Endothelial cell of umbilical vein (primary cell): ENCODE data around the gene LDLRAD3.

Source experiments
- EZH2 ChIP-seq: IDR thresholded peaks from 2 replicates; pipeline ENCODE4 v1.6.1; 2012; ENCODE audit warnings: borderline replicate concordance, low read depth, mild to moderate bottlenecking, moderate library complexity, low read length, inconsistent platforms; ENCODE audit not compliant: severe bottlenecking
- TF ChIP-seq, protein P1 (sequence below), 2 donors: IDR thresholded peaks; 1 replicate in 1 of 2; 2 replicates in 1 of 2; pipeline ENCODE4 v1.5.1; 2011; ENCODE audit warnings: low read length in 2 of 2, mild to moderate bottlenecking in 2 of 2, moderate library complexity in 2 of 2, control low read depth in 1 of 2, inconsistent platforms in 1 of 2, low read depth in 1 of 2; ENCODE audit not compliant: insufficient read depth in 1 of 2; ENCODE audit errors: extremely low read depth in 1 of 2

DNA sequence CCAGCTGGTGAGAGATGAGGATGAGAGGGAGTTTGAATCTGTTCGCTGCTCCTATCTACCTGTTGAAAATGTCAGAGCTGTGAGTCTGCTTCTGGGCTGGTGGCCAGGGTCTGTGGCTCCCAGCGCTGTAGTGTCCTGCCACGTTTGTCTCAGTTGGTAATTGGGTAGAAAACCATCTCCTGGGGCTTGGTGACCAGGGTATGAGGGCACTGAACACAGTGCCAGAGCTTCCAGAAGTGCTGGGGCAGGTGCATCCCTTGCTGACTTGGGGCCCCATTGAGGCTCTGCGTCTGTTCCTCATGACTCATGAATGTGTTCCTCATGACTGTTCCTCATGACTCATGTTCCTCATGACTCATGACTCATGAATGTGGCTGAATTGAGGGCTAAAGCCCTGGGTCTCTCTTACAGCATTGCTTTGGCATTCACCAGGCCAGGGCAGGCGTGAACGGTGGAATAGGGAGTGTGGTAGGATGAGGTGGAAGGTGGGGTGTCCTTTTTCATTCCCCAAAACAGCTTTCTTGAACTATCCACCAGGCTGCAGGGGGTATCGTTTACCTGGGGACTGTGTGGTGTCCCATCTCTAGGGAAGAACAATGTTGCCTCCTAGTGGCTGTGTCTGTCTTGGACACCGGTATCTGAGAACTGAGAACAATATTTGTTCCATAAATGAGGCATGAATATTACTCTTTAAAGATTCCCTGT, 205.8 kb downstream of the LDLRAD3 start:
- TF ChIP-seq, protein P1, sequence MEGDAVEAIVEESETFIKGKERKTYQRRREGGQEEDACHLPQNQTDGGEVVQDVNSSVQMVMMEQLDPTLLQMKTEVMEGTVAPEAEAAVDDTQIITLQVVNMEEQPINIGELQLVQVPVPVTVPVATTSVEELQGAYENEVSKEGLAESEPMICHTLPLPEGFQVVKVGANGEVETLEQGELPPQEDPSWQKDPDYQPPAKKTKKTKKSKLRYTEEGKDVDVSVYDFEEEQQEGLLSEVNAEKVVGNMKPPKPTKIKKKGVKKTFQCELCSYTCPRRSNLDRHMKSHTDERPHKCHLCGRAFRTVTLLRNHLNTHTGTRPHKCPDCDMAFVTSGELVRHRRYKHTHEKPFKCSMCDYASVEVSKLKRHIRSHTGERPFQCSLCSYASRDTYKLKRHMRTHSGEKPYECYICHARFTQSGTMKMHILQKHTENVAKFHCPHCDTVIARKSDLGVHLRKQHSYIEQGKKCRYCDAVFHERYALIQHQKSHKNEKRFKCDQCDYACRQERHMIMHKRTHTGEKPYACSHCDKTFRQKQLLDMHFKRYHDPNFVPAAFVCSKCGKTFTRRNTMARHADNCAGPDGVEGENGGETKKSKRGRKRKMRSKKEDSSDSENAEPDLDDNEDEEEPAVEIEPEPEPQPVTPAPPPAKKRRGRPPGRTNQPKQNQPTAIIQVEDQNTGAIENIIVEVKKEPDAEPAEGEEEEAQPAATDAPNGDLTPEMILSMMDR (IDR thresholded peaks at IDR 0.05; ENCODE audit: extremely low read depth in 1 of 2, insufficient read depth in 1 of 2, low read depth in 1 of 2, low read length in 2 of 2) = peak; percentile 43 to 50
- no peak for TF ChIP-seq EZH2
